Ectodermal cell (in vitro differentiated cells): ENCODE results near the gene SND1.

ENCODE experiments used
- H3K27ac ChIP-seq: 2 replicates; pipeline ENCODE4 v1.7.0; 2013; ENCODE audit warnings: mild to moderate bottlenecking, low read depth, low read length; ENCODE audit not compliant: insufficient read depth, poor library complexity, severe bottlenecking
- H3K27me3 ChIP-seq: 2 replicates; pipeline ENCODE4 v1.7.0; 2013; ENCODE audit warnings: mild to moderate bottlenecking, low read length; ENCODE audit not compliant: insufficient read depth, control insufficient read depth, poor library complexity, severe bottlenecking
- H3K36me3 ChIP-seq: one replicate; pipeline ENCODE4 v1.7.0; 2013; ENCODE audit warnings: low read length; ENCODE audit not compliant: control insufficient read depth, insufficient read depth
- H3K4me1 ChIP-seq: one replicate; pipeline ENCODE4 v1.7.0; 2013; ENCODE audit warnings: low read length; ENCODE audit not compliant: control insufficient read depth, insufficient read depth
- H3K4me3 ChIP-seq: 2 replicates; pipeline ENCODE4 v1.7.0; 2013; ENCODE audit warnings: low read depth, low read length, control low read depth; ENCODE audit not compliant: insufficient read depth
- H3K9me3 ChIP-seq: 2 replicates; pipeline ENCODE4 v1.7.0; 2013; ENCODE audit warnings: mild to moderate bottlenecking, low read length, moderate library complexity; ENCODE audit not compliant: control insufficient read depth
- WGBS, 2 experiments: methylation state at CpG; one replicate each; pipeline ENCODE4 v1.1.7; 2013; ENCODE audit warnings: missing lambda C conversion rate in 2 of 2; 5-methylcytosine and 5-hydroxymethylcytosine counted together

The SND1 gene

DNA sequence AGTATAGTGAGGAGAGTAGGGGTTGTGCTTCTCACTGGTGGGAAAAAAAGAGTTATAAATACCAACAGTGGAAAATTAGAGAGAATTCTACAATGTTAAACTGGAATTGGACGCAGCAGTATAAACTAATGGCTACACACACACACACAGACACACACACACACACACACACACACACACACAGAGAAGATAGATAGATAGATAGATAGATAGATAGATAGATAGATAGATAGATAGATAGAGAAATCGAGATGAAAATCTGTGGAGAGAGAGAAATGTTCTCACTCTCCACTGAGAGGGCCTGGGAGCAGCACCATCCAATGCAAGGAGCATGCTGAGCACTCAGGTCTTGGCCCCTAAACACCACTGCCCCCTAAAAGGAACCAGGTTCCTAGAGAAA, 479.1 kb downstream of the SND1 start:
- peaks cover 50% of the 10 kb centered on the region for H3K27me3 ChIP-seq
- no peak overlapping the region for H3K27ac ChIP-seq
- 71 to 84% methylated on average over 1 of the region's 2 CpGs for WGBS, 2 experiments

DNA sequence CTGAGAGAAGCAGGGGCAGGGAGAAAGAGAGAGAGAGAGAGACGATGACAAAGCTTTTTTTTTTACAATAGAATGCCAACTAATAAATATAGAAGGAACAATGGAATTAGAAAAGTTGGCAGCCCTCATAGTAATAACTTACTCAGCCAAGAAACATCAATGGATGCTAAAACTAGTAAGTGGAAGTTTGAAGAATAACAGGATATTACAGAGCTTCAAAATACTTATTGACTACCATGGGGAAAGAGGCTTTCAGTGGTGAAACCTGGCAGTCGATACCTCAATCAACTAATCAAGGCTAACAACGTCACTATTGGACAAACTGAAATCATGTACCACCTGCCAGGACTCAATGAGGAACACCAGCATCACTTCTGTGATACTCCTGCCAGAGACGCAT, 479.7 kb downstream of the SND1 start:
- Histone ChIP-seq H3K27ac (no peak overlapping the region), H3K27me3 (peaks cover 56% of the 10 kb centered on the region), H3K4me3 (no peak overlapping the region), H3K9me3 (no peaks in the 10 kb centered on the region), H3K4me1 (no peaks in the 10 kb centered on the region), H3K36me3 (no peaks in the 10 kb centered on the region)
- 90 to 91% methylated on average over 3 of the region's 4 CpGs for WGBS, 2 experiments

More for the DNA sequence above, 479.1 kb downstream of the SND1 start:
- Histone ChIP-seq H3K4me1 (no peaks in the 10 kb centered on the region), H3K36me3 (no peaks in the 10 kb centered on the region), H3K9me3 (no peaks in the 10 kb centered on the region), H3K4me3 (no peak overlapping the region)

DNA sequence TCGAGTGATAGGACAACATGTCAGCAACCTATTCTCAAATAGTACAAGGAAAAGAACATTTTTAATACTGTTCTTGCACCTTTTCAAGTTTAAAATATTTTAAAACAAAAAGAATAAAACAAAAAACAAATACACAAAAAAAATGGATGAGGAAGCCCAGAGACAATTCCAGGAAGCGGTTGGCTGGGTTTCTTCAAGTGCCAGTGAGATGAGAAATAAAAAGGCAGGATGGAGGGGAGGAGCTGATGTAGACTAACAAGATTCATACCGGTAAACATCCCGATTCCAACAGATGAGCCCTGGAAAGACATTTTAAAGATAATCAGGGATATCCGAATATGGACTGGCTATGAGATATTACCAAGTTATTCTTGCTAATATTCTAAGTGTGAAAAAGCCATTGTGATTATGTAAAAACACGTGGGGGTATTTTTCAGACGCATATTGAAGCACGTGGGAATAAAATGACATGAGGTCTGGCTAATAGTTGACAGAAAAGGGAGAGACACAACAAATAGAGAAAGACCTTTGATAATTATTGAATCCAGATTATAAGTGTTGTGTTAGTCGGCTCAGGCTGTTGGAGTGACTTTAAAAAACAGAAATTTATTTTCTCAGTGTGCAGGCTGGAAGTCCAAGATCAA, 480.6 kb downstream of the SND1 start:
- WGBS, 2 experiments: 90 to 92% methylated on average over 8 to 9 of the region's 9 CpGs

DNA sequence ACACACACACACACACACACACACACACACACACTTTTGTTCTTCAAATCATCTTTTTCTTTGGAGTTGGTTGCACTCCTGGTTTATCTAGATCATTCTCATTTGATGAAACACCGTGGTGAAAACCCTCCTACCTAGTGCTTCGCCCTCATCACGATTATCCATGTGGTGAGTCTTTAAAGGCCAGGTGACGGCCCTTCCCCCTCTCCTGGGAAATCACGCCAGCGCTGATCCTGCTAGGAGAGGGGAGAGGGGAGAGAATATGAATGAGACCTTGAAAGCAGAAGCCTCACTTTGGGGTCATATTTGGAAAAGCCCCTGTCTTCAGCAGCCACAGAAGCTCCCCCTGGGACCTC, 483.1 kb downstream of the SND1 start:
- no peak overlapping the region for H3K27ac ChIP-seq
- no peaks in the 10 kb centered on the region for H3K4me1 ChIP-seq
- 12 to 15% methylated on average over 6 of the region's 6 CpGs for WGBS, 2 experiments
- peak overlapping the region; percentile 57 for H3K4me3 ChIP-seq
- no peaks in the 10 kb centered on the region for H3K36me3 ChIP-seq
- H3K27me3 ChIP-seq: peaks cover 83% of the 10 kb centered on the region
- no peaks in the 10 kb centered on the region for H3K9me3 ChIP-seq

More for the DNA sequence above, 480.6 kb downstream of the SND1 start:
- H3K27ac ChIP-seq: no peak overlapping the region
- no peaks in the 10 kb centered on the region for H3K4me1 ChIP-seq
- H3K27me3 ChIP-seq: peaks cover 64% of the 10 kb centered on the region
- no peaks in the 10 kb centered on the region for H3K9me3 ChIP-seq
- no peaks in the 10 kb centered on the region for H3K36me3 ChIP-seq
- no peak overlapping the region for H3K4me3 ChIP-seq

DNA sequence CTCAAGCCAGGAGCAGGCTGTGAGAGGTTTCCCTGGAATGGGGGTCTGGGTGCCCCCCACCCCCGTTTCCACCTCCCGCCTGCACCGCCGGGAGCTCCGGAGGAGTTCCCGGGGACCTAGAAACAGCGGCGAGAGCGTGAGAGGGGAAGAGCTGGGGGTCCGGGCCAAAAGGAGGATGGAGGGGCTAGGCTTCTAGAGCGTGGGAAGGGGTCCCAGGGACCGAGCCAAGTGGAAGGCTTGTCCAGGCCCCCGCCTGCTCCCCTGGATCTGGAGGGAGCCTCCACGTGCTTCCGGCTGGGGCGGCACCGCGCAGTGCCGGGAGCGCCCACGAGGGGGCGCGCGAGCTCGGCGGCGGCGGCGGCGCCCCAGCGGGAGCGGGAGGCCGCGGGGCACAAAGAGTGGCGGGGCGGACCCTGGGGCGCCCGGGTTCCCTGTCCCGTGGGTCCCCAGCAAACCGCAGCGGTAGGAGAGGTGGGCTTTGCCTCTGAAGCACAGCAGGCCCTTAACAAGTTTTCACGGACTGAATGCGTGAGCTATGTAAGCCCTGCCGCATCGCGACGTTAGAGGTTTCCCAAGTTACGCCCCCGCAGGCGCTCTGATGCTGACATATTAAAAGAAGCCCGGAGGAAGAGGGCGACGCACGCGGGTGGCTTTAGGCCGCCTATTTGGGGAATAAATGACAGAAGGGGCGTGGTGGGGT, 483.7 kb downstream of the SND1 start:
- Histone ChIP-seq H3K36me3 (no peaks in the 10 kb centered on the region), H3K9me3 (no peaks in the 10 kb centered on the region), H3K4me3 (peak overlapping the region; percentile 57), H3K27me3 (peaks cover 79% of the 10 kb centered on the region), H3K4me1 (no peaks in the 10 kb centered on the region), H3K27ac (no peak overlapping the region)
- WGBS, 2 experiments: 1% methylated on average over 57 of the region's 57 CpGs

DNA sequence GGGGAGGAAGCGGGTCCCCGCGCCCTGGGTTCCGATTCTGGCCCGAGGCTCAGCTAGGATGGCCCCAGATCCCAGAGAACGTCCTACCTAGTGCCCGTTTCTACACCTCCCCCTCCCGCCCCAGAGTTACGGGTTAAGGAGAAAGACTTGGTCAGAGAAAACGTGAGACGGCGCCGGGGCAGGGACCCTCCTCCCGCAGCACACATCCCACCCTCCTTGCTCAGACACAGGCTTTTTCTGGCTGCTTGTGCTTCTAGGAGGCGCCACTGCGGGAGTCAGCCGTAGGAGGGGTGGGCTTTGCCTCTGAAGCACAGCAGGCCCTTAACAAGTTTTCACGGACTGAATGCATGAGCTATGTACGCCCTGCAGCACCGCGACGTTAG, 484.2 kb downstream of the SND1 start:
- WGBS, 2 experiments: 1% methylated on average over 22 of the region's 22 CpGs
- Histone ChIP-seq H3K4me1 (no peaks in the 10 kb centered on the region), H3K9me3 (no peaks in the 10 kb centered on the region), H3K4me3 (peak overlapping the region; percentile 57), H3K36me3 (no peaks in the 10 kb centered on the region), H3K27ac (no peak overlapping the region), H3K27me3 (peaks cover 76% of the 10 kb centered on the region)

DNA sequence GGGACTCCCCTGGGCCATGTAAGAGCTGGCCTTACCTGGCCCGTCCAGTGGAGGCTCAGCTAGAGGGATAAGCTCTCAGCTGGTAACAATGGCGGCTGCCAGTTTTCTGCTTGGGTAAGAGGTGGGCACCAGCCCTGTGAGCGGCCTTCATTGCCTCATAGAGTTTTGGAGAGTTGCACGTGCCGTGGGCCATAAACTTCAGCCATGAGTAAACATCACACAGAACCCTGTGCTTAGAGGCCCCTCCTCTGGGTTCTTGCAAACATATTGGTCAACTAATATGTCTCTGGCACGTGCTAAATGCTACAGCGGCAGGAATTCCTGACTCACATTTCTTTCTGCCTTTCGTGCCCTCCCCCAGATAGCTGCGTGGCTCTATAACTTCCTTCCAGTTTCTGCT, 485.2 kb downstream of the SND1 start:
- 73% methylated on average over 9 of the region's 9 CpGs for WGBS, 2 experiments
- Histone ChIP-seq H3K9me3 (no peaks in the 10 kb centered on the region), H3K36me3 (no peaks in the 10 kb centered on the region), H3K4me1 (no peaks in the 10 kb centered on the region), H3K27me3 (peaks cover 72% of the 10 kb centered on the region), H3K27ac (no peak overlapping the region), H3K4me3 (no peak overlapping the region)

DNA sequence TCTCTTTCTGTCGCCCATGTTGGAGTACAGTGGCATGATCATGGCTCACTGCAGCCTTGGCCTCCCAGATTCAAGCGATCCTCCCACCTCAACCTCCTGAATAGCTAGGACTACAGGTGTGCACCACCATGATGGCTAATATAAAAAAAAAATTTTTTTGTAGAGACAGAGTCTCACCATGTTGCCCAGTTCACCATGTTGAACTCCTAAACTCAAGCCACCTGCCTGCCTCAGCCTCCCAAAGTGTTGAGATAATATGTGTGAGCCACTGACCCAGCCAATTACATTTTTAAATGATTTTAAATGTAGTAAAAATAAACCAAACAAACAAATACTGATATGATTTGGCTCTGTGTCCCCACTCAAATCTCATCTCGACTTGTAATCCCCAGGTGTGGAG, 487.4 kb downstream of the SND1 start:
- Histone ChIP-seq H3K27ac (no peak overlapping the region), H3K4me1 (no peaks in the 10 kb centered on the region), H3K36me3 (no peaks in the 10 kb centered on the region), H3K9me3 (no peaks in the 10 kb centered on the region), H3K4me3 (no peak overlapping the region), H3K27me3 (peaks cover 50% of the 10 kb centered on the region)
- 83 to 88% methylated on average over 3 of the region's 3 CpGs for WGBS, 2 experiments

DNA sequence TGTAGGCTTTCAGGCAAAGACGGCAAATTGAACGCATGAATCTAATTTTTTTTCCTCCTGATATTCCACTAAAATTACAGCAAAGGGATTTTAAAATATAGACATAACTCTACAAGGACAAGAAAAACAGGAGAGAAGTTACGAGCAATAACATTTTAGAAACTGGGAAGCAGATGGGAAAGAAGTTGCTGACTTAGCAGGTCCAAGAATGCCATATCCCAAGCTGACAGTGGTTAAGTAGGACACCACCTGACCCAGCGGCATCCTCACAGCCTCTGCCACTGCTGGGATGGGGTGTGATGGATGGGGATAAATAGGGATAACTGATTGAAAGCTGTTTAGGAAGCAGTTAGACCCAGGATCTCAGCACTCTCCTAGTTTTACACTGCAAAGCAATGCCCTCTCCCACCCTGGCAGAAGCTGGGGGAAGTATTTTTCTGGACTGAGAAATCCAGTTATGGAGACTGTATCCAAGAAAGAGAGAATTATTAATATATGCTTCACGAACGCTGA, 489.7 kb downstream of the SND1 start:
- H3K4me3 ChIP-seq: no peak overlapping the region
- H3K27ac ChIP-seq: no peak overlapping the region
- H3K36me3 ChIP-seq: no peaks in the 10 kb centered on the region
- H3K4me1 ChIP-seq: no peaks in the 10 kb centered on the region
- H3K27me3 ChIP-seq: peaks cover 27% of the 10 kb centered on the region
- WGBS, 2 experiments: 92 to 93% methylated on average over 4 to 6 of the region's 6 CpGs
- H3K9me3 ChIP-seq: no peaks in the 10 kb centered on the region
